Transverse colon (tissue), 4 donors: Measurements from ENCODE around the gene SACM1L.

Source experiments
- POLR2A ChIP-seq: fragments of 450-650 bp; IDR thresholded peaks from one replicate; pipeline ENCODE4 v1.6.1; 2016; ENCODE audit warnings: antibody characterized with exemption, mild to moderate bottlenecking, moderate library complexity
- POLR2AphosphoS5 ChIP-seq, 3 donors: sonication (generic); formaldehyde crosslinking; IDR thresholded peaks; one replicate each; pipeline ENCODE4 v1.6.1; 2016; ENCODE audit warnings: antibody characterized with exemption in 3 of 3
- TF ChIP-seq, protein P1 (sequence below), 5 experiments: fragments of 200-600 bp in 3 of 5; fragments of 450-650 bp in 2 of 5; sonication (generic) in 3 of 5; IDR thresholded peaks; 1 replicate in 2 of 5; 2 replicates in 3 of 5; pipeline ENCODE4 v1.5.1; 2016 to 2017; ENCODE audit warnings: antibody characterized with exemption in 5 of 5, inconsistent platforms in 3 of 5, mild to moderate bottlenecking in 2 of 5, moderate library complexity in 1 of 5

DNA sequence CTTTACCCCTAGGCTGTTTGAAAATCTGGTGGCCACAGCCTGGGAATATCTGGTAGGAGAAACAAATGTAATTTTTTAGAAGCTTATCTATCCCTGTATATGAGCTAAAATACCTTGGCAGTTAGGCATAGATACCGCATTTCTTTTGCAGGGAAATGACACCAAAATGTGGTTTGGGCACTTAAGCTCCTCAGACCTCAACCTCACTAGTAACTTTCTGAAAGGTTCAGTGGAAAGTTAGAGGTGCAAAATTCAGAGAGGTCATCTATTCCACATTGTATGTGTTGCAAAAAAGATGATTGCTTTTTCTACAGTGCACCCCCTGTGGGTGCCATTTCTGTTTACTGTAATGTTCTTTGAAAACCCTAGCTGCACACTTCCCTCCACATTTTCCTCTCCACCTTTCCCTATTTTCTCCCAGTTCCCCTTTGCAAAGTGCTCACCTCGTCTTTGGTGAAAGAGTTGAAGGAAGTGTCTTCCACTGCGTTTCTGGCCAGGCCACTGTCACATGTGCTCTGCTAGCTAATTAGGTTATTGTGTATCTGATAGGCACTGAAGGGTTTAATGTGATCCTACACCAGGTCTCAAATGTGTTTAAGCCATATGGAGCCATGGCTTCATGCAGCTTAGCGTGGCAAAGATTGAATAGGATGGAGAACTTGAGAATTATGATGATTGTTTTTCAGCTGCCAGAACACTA is 1.3 kb downstream of the SACM1L start:
- TF ChIP-seq POLR2A (no peak), POLR2AphosphoS5 (IDR thresholded peaks at IDR 0.05) (no peak)
- TF ChIP-seq, protein P1, sequence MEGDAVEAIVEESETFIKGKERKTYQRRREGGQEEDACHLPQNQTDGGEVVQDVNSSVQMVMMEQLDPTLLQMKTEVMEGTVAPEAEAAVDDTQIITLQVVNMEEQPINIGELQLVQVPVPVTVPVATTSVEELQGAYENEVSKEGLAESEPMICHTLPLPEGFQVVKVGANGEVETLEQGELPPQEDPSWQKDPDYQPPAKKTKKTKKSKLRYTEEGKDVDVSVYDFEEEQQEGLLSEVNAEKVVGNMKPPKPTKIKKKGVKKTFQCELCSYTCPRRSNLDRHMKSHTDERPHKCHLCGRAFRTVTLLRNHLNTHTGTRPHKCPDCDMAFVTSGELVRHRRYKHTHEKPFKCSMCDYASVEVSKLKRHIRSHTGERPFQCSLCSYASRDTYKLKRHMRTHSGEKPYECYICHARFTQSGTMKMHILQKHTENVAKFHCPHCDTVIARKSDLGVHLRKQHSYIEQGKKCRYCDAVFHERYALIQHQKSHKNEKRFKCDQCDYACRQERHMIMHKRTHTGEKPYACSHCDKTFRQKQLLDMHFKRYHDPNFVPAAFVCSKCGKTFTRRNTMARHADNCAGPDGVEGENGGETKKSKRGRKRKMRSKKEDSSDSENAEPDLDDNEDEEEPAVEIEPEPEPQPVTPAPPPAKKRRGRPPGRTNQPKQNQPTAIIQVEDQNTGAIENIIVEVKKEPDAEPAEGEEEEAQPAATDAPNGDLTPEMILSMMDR (IDR thresholded peaks at IDR 0.05) = no peak
